NOMO-1 treated with dmso at 0.1 percent for 144 hours (cell line): ENCODE data around the gene DOCK9.

Source experiments
- DNase-seq: peaks from one replicate; lab custom pipeline; 2025; ENCODE audit not compliant: unreplicated experiment; lab: John Stamatoyannopoulos, UW

Gene DOCK9

DNA sequence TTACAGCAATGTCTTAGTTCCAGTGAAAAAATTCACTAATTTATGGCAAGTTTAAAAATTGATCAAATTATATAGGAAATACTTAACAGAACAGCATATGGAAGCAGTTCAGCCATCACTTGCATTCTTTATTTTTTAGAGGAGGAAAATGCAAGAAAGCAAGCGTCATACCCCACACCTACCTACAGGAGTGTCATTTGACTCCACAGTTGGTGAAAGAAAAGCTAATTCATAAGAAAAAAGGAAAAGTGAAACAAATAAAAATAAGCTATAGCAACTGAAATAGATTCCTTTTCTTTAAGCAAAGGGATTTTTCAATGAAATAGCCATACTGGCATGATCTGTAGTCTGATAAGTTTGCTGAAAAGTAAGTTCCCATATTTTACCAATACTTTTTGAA is 111.0 kb downstream of the DOCK9 start:
- DNase-seq, result no peak

DNA sequence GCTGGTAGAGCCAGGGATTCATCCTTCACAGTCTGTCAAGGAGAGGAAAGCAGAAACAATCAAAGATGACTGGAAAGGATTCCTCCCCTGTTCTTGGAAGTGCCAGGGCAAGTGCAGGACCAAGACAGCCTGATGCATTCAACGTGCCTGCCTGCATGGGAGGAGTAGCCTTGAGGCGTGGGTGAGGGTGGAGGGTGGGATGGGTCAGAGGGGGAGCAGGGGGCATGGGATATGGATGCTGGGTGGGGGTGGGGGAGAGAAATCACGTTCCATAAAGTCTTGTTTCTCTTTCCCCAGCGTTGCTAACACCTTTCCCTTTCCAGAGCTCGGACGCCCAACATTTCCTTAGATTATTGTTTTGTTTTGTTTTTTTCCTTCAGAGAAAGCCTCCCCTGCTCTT is 117.4 kb downstream of the DOCK9 start:
- no peak for DNase-seq

DNA sequence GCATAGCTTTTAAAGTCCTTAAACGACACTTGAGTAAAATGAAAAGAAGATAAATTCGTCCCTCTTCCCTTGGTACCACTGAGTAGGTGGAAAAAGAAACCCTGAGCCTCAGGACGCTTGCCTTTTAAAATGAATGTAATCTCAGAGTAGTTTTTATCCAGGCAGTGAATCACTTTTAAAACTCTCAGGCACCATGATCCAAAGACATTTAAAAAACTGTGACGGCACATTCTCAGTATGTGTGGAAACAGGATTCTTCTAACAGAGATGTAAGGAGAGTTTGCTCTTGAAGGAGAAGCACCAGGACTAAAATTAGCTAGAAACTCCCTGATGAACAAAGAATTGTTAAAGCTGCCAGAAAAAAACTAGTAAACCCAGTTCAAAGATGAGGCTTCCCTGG is 119.7 kb downstream of the DOCK9 start:
- DNase-seq, result no peak

DNA sequence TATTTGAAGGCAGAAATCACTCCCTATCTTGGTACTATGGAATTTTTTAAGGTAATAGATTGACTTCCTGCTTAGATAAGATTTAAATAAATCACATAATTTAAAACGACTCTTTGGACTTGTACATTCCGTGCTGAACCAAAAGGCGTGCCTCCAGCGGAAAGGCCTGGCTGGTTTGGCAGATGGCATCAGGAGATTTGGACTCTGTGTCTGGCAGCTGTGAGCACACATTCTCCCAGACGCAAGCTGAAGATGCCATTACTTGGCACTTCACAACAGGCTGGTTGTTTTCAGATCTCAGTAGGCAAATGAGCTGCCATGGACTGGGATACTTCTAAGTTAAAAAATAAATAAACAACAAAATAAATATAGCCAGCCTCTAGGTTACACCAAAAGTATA is 120.9 kb downstream of the DOCK9 start:
- no peak for DNase-seq

DNA sequence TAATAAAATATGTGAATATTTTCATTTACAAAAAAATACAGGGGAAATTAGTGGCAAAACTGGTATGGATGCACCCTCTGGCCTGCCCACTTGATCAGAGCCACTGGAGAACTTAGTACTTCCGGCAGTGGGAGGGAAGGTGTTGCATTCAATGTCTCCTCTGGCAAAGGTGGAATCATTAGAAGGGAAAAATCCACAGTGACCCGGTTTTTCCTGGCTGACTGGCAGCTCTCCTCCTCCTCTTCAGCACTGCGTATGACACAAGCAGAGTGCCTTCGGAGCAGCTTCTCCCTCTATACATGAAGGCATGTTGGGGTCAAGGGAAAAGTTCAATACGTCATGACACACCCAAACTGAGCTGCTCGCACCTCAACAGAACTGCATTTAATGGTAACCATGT is 123.4 kb downstream of the DOCK9 start:
- no peak for DNase-seq

DNA sequence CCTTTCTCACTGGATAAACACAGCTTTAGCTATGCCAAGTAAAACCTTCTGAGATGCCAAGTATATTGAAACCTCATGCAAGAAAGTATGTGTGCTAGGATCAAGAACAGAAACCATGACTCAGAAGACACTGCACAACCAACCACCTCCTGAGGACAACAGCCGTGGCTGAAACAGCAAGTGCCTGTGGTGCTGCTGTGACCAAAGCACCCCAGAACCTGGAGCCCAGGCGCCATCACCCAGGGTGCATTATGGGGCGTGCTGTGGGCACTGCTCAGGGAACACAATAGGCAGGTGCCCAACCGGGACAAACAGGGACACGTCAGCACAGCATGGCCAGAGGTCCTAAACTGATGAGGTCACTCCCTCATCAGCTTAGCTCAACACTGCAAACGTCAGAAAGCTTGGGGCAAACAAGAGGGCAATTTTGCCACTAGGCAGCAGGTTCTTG is 124.1 kb downstream of the DOCK9 start:
- peak; percentile 16 for DNase-seq

DNA sequence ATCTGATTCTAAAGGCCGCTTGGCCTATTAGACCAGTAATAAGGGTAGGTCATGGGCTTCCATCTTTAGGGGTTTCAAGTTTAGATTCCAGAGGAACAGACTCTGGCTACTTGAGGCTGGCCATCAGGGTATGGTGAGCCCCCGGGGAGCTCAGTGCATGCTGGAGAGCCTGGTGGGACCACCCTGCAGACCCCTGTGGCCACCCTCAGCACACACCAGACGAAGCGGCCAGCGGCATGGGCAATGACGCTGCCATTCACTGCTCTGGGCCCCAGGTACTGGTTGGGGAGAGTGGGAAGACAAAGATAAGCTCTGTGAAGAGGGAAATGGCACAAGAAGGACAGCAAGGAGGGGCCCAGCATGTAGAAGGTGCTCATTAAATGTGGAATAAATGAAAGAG is 126.6 kb downstream of the DOCK9 start:
- DNase-seq, result no peak

DNA sequence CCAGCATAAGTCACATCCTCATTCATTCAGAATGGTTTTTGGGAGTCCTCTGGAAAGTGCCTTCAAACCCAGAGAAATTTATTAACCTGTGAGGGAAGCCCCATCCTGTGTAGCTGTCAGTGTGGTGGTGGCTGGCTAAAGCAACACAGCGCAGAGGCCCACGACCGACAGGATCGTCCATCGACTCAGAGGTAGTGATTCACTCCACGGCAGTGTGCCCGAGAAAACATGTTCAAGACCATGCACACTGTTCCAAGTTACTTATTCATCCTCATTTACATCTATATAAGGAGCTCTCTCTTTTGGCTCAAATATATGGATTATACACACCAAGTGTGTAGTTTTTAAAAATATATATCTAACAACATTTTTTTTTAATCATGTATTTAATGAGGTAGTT is 129.1 kb downstream of the DOCK9 start:
- DNase-seq, result no peak

DNA sequence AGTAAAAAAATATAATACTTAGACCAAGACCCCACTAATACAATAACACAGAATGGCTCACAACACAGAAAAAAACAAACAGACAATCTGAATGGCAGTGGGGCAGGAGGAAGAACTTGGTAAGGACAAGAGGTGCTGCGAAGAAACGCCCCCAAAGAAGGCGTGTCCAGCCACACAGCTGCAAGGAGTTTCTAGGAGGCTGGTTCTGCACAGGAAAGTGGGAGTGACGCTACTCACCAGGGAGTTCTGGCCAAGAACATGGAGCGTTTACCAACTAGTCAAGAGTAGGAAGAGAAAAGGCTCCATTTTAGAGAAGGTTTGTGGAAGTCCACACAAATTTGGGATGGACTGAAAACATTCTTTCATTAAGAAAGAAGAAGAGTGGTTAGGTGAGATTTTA is 130.1 kb downstream of the DOCK9 start:
- DNase-seq, result peak; percentile 4

DNA sequence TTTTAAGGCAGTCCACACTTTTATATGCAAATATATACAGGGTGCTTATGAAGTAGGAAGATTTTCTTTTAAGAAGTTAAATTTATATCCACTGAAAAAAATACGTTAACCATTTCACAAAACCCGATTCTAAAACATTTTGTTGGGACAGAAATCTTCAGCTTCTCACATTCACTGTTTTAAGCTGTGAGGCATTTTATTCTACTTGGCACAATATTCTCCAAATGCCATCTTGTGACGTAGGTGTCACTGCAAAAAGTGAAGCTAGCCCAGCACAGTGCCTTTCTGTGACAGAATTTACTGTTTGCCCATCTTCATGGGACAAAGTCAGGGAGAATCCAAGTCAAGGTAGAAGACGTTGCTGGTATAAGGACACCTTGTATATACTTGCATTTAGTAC is 130.9 kb downstream of the DOCK9 start:
- no peak for DNase-seq

DNA sequence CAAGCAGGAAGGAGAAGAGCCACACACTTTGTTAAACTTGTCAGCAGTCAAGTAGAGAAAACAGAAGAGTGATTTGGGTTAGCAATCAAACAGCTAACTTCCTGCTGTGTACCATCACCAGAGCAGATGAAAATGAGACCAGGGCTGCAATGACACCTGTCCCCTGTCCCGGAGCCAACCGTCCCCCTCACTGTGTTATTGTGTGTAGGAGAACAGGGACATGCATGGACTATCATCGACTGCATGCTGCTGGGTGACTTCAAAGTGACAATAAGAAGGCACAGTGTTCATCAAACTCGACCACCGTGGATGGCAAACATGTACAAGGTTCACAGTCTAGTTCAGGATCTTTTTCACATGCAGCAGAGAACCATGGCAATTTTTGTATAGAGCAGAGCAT is 131.3 kb downstream of the DOCK9 start:
- no peak for DNase-seq

DNA sequence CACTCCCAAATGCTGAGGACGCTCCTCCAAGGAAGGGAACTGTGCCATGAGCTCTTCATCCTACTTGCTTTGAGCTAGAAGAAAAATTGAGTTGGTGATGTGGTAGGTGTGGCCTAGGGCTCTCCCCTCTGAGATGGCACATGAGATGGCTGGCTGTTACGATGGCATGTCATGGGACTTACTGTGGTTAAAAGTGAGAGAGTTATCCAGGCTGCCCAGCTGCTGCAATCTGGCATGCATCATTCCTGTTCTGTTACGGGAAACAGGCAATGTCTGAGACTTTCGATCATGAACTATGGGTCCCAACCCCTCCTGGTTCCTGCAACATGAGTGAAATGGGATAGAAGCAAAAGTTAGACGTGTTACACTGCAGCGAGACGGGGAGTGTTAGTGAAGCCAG is 132.1 kb downstream of the DOCK9 start:
- DNase-seq, result no peak

DNA sequence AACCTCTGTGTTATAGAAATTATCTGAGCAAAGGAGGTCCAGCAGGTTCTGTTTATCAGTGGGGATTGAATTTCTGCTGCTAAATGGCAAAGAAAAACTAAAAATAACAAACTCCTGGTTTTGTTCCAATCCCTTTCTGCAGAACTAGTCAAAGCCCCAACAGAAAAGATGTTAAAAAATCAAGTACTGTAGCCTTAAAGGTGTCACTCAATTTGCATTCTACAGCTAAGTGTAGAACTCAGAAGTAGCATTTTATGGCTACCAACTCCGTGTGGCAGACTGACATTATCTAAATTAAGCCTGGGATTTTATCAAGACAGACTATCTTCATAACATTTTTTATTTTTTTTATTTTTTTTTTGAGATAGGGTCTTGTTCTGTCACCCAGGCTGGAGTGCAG is 133.8 kb downstream of the DOCK9 start:
- no peak for DNase-seq

DNA sequence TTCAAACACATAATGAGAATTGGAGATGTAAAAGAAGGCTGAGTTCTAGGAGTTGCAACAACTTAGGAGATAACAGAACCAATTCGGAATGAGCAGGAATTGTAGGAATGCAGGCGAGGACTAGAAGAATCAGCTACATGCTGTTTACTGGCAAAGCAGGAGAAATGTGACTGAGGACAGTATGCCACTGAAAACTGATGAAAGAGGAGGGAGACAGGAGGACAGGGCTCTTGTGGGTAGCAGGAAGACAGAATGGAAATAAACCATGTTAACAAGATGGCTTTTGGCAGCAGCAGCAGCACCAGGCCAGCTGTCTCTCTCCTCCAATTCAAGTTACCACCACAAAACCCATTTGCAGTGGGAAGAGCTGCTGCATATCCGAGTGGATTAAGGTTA is 134.4 kb downstream of the DOCK9 start:
- DNase-seq, result no peak

DNA sequence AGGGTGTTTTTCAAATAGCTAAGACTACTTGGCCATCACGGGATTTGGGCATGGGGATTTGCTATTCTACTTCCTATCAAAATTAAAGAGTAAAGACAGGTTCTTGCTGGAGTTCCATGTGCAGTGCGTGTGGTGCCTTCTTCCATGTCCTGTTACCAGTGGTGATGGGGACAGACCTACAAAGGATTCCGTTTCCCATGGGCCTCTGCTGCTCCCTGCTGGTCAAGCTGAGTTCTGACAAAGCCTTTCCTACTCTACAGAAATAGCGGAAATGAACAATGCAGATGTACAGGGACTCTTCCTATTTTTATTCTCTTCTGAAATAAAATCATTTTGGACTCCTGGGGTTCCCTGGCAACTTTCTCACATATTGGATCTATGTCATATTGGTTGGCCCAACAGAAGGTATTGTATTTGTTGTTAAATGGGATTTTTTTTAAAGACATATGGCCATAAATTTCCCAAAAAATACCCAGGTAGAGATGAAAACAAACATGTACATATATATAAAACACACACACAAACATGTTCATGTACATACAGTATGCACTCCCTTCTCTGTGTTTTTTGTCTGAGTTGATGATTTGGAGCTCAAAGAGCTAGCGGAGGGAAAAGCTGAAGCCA is 134.9 kb downstream of the DOCK9 start:
- DNase-seq, result peak; percentile 64

DNA sequence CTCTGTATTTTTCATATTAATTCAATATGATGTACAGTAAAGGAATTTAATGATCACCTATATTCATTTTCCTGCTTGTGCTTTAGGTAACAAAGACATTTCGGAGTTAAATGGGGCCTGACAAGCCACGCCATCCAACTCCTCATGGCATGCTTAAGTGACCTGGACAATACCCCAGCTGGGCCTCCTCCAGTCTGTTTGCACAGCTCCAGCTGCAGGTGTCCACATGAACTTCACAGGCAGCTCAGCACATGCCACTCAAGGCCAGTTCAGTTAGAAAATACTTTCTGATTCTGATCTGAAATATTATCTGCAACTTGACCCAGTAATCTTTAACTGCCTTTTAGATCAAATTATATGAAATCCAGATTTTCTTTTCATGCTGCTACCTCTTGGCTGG is 135.8 kb downstream of the DOCK9 start:
- DNase-seq, result no peak

DNA sequence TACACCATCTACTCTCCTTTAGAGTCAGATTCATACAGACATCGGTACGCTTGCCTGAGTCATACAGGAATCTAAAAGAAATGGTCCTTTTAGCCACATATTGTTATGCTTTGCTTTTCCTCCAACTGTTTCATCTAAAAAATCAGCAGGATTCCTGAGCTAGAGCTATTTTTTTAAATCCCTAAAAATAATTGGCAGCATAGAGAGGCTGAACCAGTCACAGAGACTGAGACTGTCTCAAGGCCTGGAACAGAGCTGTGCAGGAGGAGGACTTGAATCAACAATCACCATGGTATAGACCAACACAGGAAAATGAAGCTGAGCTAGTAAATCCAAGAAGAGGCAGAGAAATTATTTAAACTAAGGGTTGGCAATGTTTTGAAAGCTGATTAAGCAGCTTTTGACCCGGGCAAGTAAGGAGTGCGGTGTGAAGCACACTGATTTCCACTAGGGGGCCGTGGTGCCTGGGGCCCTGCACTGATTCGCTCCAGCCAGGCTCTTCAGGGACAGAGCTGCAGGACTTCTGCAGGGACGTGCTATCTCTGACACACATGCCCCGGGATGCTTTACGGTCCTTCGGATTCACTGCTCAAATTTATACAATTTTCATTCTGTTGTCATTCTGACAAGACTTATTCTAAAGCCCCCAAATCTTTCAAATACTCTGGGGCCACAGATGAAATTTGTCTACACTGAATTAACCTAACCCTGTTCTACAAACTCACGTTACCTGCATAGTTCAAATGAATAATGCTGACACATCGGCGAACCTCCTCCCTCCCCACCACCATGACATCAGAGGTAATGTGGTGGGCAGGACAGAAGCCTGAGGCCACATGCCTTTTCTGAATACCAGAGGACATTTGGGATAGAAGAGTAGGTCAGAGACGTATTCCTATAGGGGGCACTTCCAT is 137.8 kb downstream of the DOCK9 start:
- DNase-seq, result peak; percentile 31

DNA sequence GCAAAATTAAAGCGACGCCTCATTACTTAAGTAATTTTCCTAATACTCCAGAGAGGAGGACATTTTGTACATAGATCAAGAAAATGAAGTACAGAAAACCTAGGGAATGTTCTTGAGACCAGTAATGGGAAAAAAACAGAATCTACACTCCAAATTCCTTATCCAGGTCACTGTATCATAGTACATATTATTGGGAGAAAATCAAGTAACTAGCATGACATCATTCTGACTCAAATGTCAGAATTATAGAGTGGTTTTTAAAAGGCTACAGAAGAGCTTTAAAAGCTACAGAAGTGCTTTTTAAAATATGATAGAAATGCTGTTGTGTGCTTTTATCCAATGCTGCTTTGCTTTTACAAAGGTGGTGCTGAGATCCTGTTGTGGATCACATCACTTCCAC is 139.1 kb downstream of the DOCK9 start:
- DNase-seq, result no peak

DNA sequence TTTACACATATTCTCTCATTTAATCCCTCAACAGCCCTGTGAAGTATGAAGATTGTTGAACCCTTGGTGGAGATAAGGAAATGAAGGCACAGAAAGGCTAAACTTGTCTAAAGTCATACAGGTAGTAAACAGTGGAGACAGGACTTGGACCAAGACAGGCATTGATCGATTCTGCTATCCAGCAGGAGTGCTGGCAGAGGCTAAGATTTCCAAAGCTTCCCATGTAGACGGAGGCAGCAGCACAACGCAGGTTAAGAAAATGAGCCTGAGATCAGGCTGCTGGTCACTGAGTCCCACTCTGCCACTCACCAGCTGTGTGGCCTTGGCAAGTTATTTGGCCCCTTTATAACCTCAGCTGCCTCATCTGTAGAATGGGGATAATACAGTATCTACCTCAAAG is 140.0 kb downstream of the DOCK9 start:
- no peak for DNase-seq

DNA sequence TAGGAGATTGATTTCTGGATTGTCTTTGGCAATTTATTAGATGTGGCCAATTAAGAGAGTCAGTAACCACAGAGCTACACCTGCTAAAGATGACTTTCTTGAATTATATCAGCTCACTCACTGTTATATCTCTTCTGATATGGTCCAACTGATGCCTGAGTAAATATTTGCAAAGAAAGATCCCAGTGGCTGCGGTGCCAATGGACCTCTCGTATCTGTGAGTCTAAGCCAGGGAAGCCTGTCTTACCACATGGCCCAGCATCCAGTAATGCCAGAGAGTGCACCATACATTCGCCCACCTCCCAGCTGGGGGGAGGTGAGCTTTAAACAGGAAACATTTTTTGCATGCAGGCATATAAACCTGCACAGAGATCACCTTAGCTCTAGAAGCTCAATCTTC is 142.7 kb downstream of the DOCK9 start:
- DNase-seq, result no peak

DNA sequence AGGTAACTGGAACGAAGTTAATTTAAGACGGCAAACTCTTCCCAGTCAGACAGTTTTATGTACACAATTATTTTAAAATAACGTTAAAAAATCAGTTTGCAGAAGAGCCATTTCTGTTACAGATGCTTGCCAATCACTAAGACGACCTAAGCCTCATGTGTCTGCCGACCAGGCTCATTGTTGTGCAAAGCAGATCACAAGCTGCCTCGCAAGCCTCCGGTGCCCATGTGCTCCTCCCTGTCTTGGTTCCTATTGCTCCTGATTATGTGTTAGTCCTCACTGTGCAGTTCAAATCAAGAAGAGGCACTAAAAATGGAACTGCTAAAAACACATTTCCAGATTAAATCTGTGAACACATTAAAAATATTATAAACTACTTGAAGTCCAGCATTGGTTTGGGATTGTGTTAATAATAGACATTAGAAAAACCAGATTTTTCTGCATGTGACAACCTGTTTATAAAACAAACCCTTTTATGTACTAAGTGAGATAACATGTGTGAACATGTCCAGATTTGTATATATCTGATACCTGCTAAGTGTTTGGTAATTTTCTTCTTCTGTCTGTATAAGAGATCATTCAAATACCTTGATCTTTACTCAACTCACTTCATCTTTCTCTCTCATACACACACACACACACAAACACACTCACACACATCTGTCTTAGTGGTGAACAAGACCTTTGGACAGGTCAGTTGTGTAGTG is 143.5 kb downstream of the DOCK9 start:
- no peak for DNase-seq

DNA sequence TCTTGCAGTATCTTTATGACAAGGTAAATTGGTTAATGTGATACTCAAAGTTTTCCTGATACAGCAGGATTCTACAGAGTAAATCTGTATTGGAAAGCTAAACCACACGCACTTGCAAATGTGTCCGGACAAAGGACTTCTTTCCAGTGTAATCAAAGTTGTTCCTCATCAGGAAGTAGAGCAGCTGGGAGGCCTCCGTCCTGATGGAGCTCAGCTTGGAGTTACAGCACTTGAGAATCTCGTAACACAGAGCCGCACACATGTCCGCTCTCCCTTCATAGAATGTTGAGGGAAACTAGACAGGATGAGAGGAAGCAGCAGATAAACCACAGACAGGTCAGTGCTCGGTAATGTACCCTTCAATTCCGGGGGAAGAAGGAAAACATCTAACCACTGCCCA is 146.6 kb downstream of the DOCK9 start:
- no peak for DNase-seq
